SK-N-SH (cell line): ENCODE data around the gene NCKAP5.

Experiments used
- CHD2 ChIP-seq: fragments of 150-350 bp; IDR thresholded peaks from 2 replicates; pipeline ENCODE4 v1.6.1; 2018; ENCODE audit warnings: low read length; ENCODE audit not compliant: partially characterized antibody
- JUND ChIP-seq: IDR thresholded peaks from 2 replicates; pipeline ENCODE4 v1.4.0; 2012
- RAD21 ChIP-seq: IDR thresholded peaks from 2 replicates; pipeline ENCODE4 v1.6.1; 2012; ENCODE audit warnings: mild to moderate bottlenecking, low read length
- SIN3A ChIP-seq: IDR thresholded peaks from 2 replicates; pipeline ENCODE4 v1.6.1; 2012; ENCODE audit warnings: low read depth, mild to moderate bottlenecking, low read length, moderate library complexity, borderline replicate concordance
- SMC3 ChIP-seq: IDR thresholded peaks from 2 replicates; pipeline ENCODE4 v1.6.1; 2012; ENCODE audit warnings: low read depth, low read length, improper control_type of control experiment
- TEAD4 ChIP-seq: IDR thresholded peaks from 2 replicates; pipeline ENCODE4 v1.4.0; 2012; ENCODE audit warnings: mild to moderate bottlenecking, borderline replicate concordance; ENCODE audit not compliant: insufficient read depth
- TF ChIP-seq, protein P1 (sequence below): fragments of 200-600 bp; sonication (generic); IDR thresholded peaks from 2 replicates; pipeline ENCODE4 v1.6.1; 2017; ENCODE audit warnings: antibody characterized with exemption, mild to moderate bottlenecking, moderate library complexity
- TF ChIP-seq, protein P2 (sequence below): fragments of 150-350 bp; IDR thresholded peaks from 2 replicates; pipeline ENCODE4 v1.6.1; 2017; ENCODE audit warnings: antibody characterized with exemption, low read length, low read depth, borderline replicate concordance

GRCh38 chr2:132911726-132912724 lies 656.2 kb downstream of the NCKAP5 start:
- TF ChIP-seq, protein P1, sequence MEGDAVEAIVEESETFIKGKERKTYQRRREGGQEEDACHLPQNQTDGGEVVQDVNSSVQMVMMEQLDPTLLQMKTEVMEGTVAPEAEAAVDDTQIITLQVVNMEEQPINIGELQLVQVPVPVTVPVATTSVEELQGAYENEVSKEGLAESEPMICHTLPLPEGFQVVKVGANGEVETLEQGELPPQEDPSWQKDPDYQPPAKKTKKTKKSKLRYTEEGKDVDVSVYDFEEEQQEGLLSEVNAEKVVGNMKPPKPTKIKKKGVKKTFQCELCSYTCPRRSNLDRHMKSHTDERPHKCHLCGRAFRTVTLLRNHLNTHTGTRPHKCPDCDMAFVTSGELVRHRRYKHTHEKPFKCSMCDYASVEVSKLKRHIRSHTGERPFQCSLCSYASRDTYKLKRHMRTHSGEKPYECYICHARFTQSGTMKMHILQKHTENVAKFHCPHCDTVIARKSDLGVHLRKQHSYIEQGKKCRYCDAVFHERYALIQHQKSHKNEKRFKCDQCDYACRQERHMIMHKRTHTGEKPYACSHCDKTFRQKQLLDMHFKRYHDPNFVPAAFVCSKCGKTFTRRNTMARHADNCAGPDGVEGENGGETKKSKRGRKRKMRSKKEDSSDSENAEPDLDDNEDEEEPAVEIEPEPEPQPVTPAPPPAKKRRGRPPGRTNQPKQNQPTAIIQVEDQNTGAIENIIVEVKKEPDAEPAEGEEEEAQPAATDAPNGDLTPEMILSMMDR: peak; percentile 27; the same call in 1 of the 2 replicates
- TF ChIP-seq JUND (no peak), CHD2 (no peak), RAD21 (peak; percentile 56), SIN3A (no peak), TEAD4 (no peak), SMC3 (no peak; the same call in 1 of the 2 replicates)
- TF ChIP-seq, protein P2, sequence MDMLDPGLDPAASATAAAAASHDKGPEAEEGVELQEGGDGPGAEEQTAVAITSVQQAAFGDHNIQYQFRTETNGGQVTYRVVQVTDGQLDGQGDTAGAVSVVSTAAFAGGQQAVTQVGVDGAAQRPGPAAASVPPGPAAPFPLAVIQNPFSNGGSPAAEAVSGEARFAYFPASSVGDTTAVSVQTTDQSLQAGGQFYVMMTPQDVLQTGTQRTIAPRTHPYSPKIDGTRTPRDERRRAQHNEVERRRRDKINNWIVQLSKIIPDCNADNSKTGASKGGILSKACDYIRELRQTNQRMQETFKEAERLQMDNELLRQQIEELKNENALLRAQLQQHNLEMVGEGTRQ: no peak
